Naive thymus-derived CD8-positive, alpha-beta T cell (primary cell): Measurements from ENCODE around the gene INVS. TPM values are rescaled to one million over a fixed set of nuclear protein-coding genes. Genes with fewer than 3 reads are reported as not detected.
"Not testable (repeated sequence)": the region's sequence is repeated elsewhere in the genome, so short reads cannot be mapped to it uniquely, and the experiment has no call there.

Source experiments
- ATAC-seq, 2 donors: fragments of 150-1000 bp; cut with Tn5 transposase in 1 of 2; sonication (Bioruptor Pico), chemical (Tn5 transposase) in 1 of 2; 1 replicate in 1 of 2; 2 replicates in 1 of 2; pipeline ENCODE4 v1.10.0; 2021; ENCODE audit warnings: mild to moderate bottlenecking in 2 of 2, moderate library complexity in 2 of 2
- POLR2A ChIA-PET: fragments of 350-600 bp; sonication (Branson Sonifier 250); formaldehyde crosslinking; loops from one replicate; lab custom pipeline; 2021; ENCODE audit warnings: antibody characterized with exemption; lab: Charles Lee
- DNase-seq, 10 donors: peaks; one replicate each; pipeline versions ENCODE4 v3.0.0 to v3.0.0-alpha.2; 2020 to 2022
- H3K27ac Mint-ChIP-seq, 10 donors: one replicate each; pipeline ENCODE4 v1.8.0; 2020 to 2022; ENCODE audit warnings: mild to moderate bottlenecking in 10 of 10, mixed read lengths in 10 of 10, moderate library complexity in 4 of 10, inconsistent platforms in 1 of 10
- H3K27me3 Mint-ChIP-seq, 5 donors: one replicate each; pipeline ENCODE4 v1.8.0; 2021 to 2022; ENCODE audit warnings: mixed read lengths in 5 of 5
- H3K36me3 Mint-ChIP-seq, 3 donors: one replicate each; pipeline ENCODE4 v1.8.0; 2020 to 2022; ENCODE audit warnings: mixed read lengths in 3 of 3, mild to moderate bottlenecking in 2 of 3, inconsistent platforms in 1 of 3
- H3K4me1 Mint-ChIP-seq, 4 donors: one replicate each; pipeline ENCODE4 v1.8.0; 2021 to 2022; ENCODE audit warnings: mixed read lengths in 4 of 4
- H3K4me3 Mint-ChIP-seq, 10 donors: one replicate each; pipeline ENCODE4 v1.8.0; 2020 to 2022; ENCODE audit warnings: mild to moderate bottlenecking in 10 of 10, mixed read lengths in 10 of 10, moderate library complexity in 6 of 10, inconsistent platforms in 1 of 10
- H3K9me3 Mint-ChIP-seq, 9 donors: one replicate each; pipeline ENCODE4 v1.8.0; 2020 to 2022; ENCODE audit warnings: mixed read lengths in 9 of 9, mild to moderate bottlenecking in 3 of 9, inconsistent platforms in 1 of 9, moderate library complexity in 1 of 9
- polyA plus RNA-seq, 3 donors: library from polyadenylated mRNA; unstranded; fragments of 300-500 nt; fragmentation: Illumina TruSeq; gene quantifications; one replicate each; pipeline ENCODE4 v1.2.3, GENCODE V29; 2021
- total RNA-seq, 8 experiments: library from RNA in 2 of 8; stranded (reverse) in 2 of 8; gene quantifications; one replicate each; pipeline ENCODE4 v1.2.3 and lab custom pipeline; 2021 to 2026

INVS gene, protein sequence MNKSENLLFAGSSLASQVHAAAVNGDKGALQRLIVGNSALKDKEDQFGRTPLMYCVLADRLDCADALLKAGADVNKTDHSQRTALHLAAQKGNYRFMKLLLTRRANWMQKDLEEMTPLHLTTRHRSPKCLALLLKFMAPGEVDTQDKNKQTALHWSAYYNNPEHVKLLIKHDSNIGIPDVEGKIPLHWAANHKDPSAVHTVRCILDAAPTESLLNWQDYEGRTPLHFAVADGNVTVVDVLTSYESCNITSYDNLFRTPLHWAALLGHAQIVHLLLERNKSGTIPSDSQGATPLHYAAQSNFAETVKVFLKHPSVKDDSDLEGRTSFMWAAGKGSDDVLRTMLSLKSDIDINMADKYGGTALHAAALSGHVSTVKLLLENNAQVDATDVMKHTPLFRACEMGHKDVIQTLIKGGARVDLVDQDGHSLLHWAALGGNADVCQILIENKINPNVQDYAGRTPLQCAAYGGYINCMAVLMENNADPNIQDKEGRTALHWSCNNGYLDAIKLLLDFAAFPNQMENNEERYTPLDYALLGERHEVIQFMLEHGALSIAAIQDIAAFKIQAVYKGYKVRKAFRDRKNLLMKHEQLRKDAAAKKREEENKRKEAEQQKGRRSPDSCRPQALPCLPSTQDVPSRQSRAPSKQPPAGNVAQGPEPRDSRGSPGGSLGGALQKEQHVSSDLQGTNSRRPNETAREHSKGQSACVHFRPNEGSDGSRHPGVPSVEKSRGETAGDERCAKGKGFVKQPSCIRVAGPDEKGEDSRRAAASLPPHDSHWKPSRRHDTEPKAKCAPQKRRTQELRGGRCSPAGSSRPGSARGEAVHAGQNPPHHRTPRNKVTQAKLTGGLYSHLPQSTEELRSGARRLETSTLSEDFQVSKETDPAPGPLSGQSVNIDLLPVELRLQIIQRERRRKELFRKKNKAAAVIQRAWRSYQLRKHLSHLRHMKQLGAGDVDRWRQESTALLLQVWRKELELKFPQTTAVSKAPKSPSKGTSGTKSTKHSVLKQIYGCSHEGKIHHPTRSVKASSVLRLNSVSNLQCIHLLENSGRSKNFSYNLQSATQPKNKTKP
- total RNA-seq (10 to 100 TPM; 20.1 to 22.1 TPM), polyA plus RNA-seq (10 to 100 TPM in 1 of 3 donors, 1 to 10 TPM in 2; 5.5 to 10.5 (median 8.9) TPM), total RNA-seq (lab: John Stamatoyannopoulos, UW) (24.0 to 48.7 (median 36.1) reads per million in 6 experiments)

- peak; percentile 87 to 99 (median 96) for DNase-seq
- H3K9me3 Mint-ChIP-seq, result no peaks in the 10 kb centered on the region
- H3K4me1 Mint-ChIP-seq, result peaks cover 12 to 55% (median 43%) of the 10 kb centered on the region in 4 donors
- POLR2A ChIA-PET, result interaction anchor here (1.1 kb wide), 1 partner anchor 191 kb away, joined by 3 read pairs; no protein-coding TSS in a partner anchor
- ATAC-seq, result peak; percentile 98 to 99
- peaks cover 0 to 19% (median 0%) of the 10 kb centered on the region in 3 donors for H3K36me3 Mint-ChIP-seq
- peak within 1 kb of the TSS; percentile 97 to 100 (median 99) for H3K4me3 Mint-ChIP-seq
- H3K27me3 Mint-ChIP-seq, result peaks cover 0 to 2% (median 0%) of the 10 kb centered on the region in 5 donors
- peak within 1 kb of the TSS; percentile 92 to 100 (median 98) for H3K27ac Mint-ChIP-seq
Observed at GRCh38 chr9:100098887-100099721, at the start of gene INVS, which contains the start of gene ERP44. TSS of gene INVS (plus strand) at chr9:100099243. CDS start at chr9:100104522, 5,279 bp downstream. TSS of gene ERP44 (minus strand) at chr9:100099000. CDS start at chr9:100098840, 160 bp downstream.

GRCh38 chr9:100049551-100049950 is 49.5 kb upstream of the INVS start:
- DNase-seq (no peak), ATAC-seq (no peak)
- Mint-ChIP-seq H3K27me3 (no peaks in the 10 kb centered on the region), H3K27ac (no peak overlapping the region), H3K4me3 (no peak overlapping the region), H3K9me3 (no peaks in the 10 kb centered on the region), H3K4me1 (peaks cover 14 to 40% (median 28%) of the 10 kb centered on the region in 4 donors), H3K36me3 (peaks cover 9 to 67% (median 34%) of the 10 kb centered on the region in 3 donors)
- POLR2A ChIA-PET, result no interaction called here

DNA sequence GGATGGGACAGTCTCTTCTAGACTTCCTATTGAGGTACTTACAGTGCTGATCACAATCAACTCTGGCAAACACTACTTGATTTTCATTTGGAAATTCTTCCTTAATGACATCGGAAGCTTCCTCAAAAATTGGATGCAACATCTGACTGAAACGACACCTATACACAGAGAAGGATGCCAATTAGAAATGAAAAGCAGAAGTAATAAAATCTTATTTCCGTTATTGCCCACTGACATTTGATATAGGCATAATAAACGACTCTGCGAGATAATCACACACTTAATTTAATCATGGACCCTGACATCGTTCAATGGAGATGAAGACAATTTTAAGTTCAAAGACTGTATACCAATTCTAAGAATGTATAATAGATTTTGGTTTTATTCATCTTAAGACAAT is 46.7 kb upstream of the INVS start:
- Mint-ChIP-seq H3K36me3 (peaks cover 9 to 72% (median 21%) of the 10 kb centered on the region in 3 donors), H3K4me1 (peaks cover 8 to 33% (median 19%) of the 10 kb centered on the region in 4 donors), H3K27ac (peak overlapping the region in 4 of 10 donors; percentile 0 to 49 (median 34)), H3K4me3 (no peak overlapping the region), H3K9me3 (no peaks in the 10 kb centered on the region), H3K27me3 (no peaks in the 10 kb centered on the region)
- ATAC-seq (no peak), DNase-seq (no peak)
- POLR2A ChIA-PET, result no interaction called here

DNA sequence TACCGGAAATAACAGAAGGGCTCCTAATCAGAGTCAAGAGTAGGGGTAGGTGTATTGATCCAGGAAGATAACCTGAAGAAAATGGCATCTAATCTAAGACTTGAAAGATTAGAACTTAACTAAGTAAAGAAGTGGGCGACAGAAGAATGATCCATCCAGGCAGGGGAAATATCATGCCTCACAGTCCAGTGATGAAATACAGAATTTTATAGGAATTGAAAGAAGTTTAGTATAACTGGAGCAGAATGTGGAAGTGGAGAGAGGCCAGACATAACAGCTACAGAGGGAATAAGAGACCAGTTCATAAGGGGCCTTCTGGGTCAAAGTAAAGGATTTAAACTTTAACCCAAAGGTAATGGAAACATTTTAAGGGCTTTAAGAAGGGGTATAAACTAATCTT is 42.5 kb upstream of the INVS start:
- H3K4me1 Mint-ChIP-seq, result peaks cover 6 to 54% (median 8%) of the 10 kb centered on the region in 4 donors
- ATAC-seq, result no peak
- peak overlapping the region in 4 of 10 donors; percentile 15 to 51 (median 28) for H3K27ac Mint-ChIP-seq
- H3K9me3 Mint-ChIP-seq, result no peaks in the 10 kb centered on the region
- no peaks in the 10 kb centered on the region for H3K27me3 Mint-ChIP-seq
- peak overlapping the region in 1 of 10 donors; percentile 17 for H3K4me3 Mint-ChIP-seq
- H3K36me3 Mint-ChIP-seq, result peaks cover 5 to 64% (median 7%) of the 10 kb centered on the region in 3 donors
- DNase-seq, result no peak
- POLR2A ChIA-PET, result no interaction called here

- Mint-ChIP-seq H3K9me3 (no peaks in the 10 kb centered on the region), H3K4me1 (peaks cover 8 to 55% (median 11%) of the 10 kb centered on the region in 4 donors), H3K27ac (peak overlapping the region in 3 of 10 donors; percentile 8 to 32 (median 15)), H3K36me3 (peaks cover 5 to 53% (median 7%) of the 10 kb centered on the region in 3 donors), H3K27me3 (no peaks in the 10 kb centered on the region), H3K4me3 (no peak overlapping the region)
- no peak for ATAC-seq
- no peak for DNase-seq
- POLR2A ChIA-PET, result interaction anchor here (0.6 kb wide), 1 partner anchor 55 kb away, joined by 3 read pairs; no protein-coding TSS in a partner anchor
Observed at GRCh38 chr9:100057624-100058023, 41.4 kb upstream of the INVS start.

DNA sequence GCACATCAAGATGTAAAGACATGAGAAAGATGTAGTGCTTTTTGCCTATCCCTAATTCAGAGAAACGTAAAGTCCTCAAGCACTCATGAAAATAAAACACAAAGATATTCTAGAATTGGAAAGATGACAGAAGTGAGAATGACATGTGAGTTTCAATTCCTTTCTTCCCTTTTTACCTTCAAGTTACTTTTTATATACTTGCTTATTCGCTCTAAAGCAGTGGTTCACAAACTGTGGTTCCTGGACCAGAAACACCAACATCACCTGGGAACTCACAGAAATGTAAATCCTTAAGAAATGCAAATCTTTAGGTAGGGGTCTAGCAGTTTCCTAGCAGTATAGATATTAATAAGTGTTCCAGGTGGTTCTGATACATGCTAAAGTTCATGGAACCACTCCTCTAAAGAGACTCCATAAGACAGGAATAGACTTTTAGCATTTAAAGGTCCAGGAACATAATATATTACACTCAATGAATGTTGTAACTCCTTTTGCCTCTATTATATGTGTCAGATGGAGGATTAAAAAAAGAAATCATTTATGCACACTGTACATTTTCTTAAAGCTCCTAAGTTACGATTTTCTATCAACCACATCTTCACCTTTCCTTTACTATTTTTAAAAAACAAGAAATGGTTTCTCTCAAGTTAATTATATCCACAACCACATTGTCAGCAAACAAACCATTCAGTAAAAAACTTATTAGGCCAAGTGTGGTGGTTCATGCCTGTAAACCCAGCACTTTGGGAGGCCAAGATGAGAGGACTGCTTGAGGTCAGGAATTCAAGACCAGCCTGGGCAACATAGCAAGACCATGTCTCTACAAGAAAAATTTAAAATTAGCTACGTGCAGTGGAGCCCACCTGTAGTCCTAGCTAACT is 40.1 kb upstream of the INVS start:
- H3K27ac Mint-ChIP-seq, result peak overlapping the region in 2 of 10 donors; percentile 32 to 59
- POLR2A ChIA-PET, result no interaction called here
- peak overlapping the region in 1 of 10 donors; percentile 74 for H3K4me3 Mint-ChIP-seq
- H3K4me1 Mint-ChIP-seq, result peaks cover 7 to 57% (median 11%) of the 10 kb centered on the region in 4 donors
- DNase-seq (no peak), ATAC-seq (no peak)
- peaks cover 5 to 50% (median 7%) of the 10 kb centered on the region in 3 donors for H3K36me3 Mint-ChIP-seq
- no peaks in the 10 kb centered on the region for H3K27me3 Mint-ChIP-seq
- no peaks in the 10 kb centered on the region for H3K9me3 Mint-ChIP-seq

DNA sequence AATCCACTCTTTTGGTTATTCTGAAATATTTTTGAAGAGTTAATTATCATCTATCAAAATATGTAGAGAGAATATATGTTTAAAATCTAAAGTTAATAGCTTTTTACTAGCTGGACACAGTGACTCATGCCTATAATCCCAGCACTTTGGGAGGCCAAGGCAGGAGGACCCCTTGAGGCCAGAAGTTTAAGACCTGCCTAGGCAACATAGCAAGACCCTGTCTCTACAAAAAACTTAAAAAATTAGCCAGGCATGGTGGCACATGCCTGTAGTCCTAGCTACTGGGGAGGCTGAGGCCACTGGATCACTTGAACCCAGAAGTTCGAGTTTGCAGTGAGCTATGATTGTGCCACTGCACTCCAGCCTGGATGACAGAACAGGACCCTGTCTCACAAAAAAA is 36.4 kb upstream of the INVS start:
- DNase-seq, H3K4me3 Mint-ChIP-seq, ATAC-seq, H3K9me3 Mint-ChIP-seq, H3K27me3 Mint-ChIP-seq, H3K27ac Mint-ChIP-seq: not testable (repeated sequence)
- peaks cover 8 to 63% (median 17%) of the 10 kb centered on the region in 4 donors for H3K4me1 Mint-ChIP-seq
- POLR2A ChIA-PET, result interaction anchor here (0.7 kb wide), 1 partner anchor 139 kb away, joined by 3 read pairs; no protein-coding TSS in a partner anchor
- H3K36me3 Mint-ChIP-seq, result peaks cover 0 to 26% (median 10%) of the 10 kb centered on the region in 3 donors

DNA sequence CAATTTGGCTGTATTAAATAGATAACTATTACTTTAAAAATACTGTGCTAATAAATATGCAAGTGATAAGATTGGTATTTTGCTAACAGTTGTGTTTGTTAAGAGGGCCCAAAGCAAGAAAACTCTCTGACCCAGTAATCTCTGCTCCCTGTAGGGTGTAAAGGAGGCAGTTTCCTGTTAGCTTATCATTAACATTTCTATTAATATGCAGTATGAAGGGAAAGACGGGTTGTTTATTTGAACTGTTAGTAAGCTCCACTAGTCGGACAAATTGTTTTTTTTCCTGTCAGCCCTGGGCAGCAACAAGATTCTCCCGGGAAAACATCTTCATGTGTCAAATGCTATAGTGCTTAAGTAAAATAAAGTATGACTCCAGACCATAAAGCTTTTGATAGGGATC is 35.9 kb upstream of the INVS start:
- Mint-ChIP-seq H3K9me3 (peaks cover 0 to 4% (median 0%) of the 10 kb centered on the region in 9 donors), H3K4me1 (peaks cover 8 to 58% (median 17%) of the 10 kb centered on the region in 4 donors), H3K36me3 (peaks cover 0 to 21% (median 9%) of the 10 kb centered on the region in 3 donors), H3K27ac (no peak overlapping the region), H3K4me3 (no peak overlapping the region), H3K27me3 (no peaks in the 10 kb centered on the region)
- no peak for DNase-seq
- POLR2A ChIA-PET, result interaction anchor here (0.7 kb wide), 1 partner anchor 140 kb away, joined by 3 read pairs; no protein-coding TSS in a partner anchor
- no peak for ATAC-seq

GRCh38 chr9:100064872-100065581 is 34.0 kb upstream of the INVS start:
- Mint-ChIP-seq H3K4me3 (no peak overlapping the region), H3K27ac (no peak overlapping the region), H3K4me1 (peaks cover 8 to 46% (median 16%) of the 10 kb centered on the region in 4 donors), H3K36me3 (peaks cover 0 to 7% (median 7%) of the 10 kb centered on the region in 3 donors), H3K9me3 (peaks cover 0 to 4% (median 0%) of the 10 kb centered on the region in 9 donors), H3K27me3 (no peaks in the 10 kb centered on the region)
- ATAC-seq, result no peak
- no peak for DNase-seq
- POLR2A ChIA-PET, result no interaction called here

DNA sequence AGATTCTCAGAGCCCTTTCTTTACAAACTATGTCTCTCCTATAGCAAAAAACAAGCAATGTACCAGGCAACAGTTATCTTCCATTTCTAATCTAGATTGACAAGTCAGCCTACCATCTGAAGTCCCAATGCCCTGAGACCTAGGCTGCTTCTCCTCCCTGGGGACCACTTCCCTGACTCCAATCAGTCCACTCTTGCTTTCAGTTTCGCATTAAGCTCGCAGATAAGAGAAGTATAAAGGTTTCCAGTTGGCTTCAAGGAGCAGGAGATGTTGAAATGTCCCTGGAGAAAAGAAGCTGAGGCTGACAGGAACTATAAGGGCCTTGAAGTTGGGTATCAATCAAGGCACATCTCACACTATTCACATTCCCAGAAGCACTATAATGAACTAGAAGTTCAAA is 32.5 kb upstream of the INVS start:
- peaks cover 8 to 47% (median 22%) of the 10 kb centered on the region in 4 donors for H3K4me1 Mint-ChIP-seq
- DNase-seq, result no peak
- ATAC-seq, result no peak
- H3K27me3 Mint-ChIP-seq, result no peaks in the 10 kb centered on the region
- H3K27ac Mint-ChIP-seq, result peak overlapping the region in 6 of 10 donors; percentile 19 to 64 (median 59)
- peaks cover 0 to 4% (median 0%) of the 10 kb centered on the region in 9 donors for H3K9me3 Mint-ChIP-seq
- no peak overlapping the region for H3K4me3 Mint-ChIP-seq
- peaks cover 0 to 7% (median 7%) of the 10 kb centered on the region in 3 donors for H3K36me3 Mint-ChIP-seq
- POLR2A ChIA-PET, result no interaction called here
